HCT116 (cell line): Measurements from ENCODE around the gene PPP1R14B. TPM values are rescaled to one million over a fixed set of nuclear protein-coding genes. Genes with fewer than 3 reads are reported as not detected.
A peak's percentile ranks its signal among the peaks of the same experiment; 100 is the strongest.

ENCODE experiments used
- ATAC-seq: fragments of 200-7000 bp; cut with Tn5 transposase; 2 replicates; pipeline ENCODE4 v1.9.1; 2020; ENCODE audit warnings: mild to moderate bottlenecking, moderate library complexity
- BruUV-seq: library from RNA; stranded (reverse); fragments of 400-500 nt; replicated peaks from 2 replicates; lab custom pipeline; 2021; lab: Mats Ljungman, UMichigan
- CTCF ChIA-PET: fragments of 300-600 bp; sonication (Branson Sonifier 250); formaldehyde crosslinking; loops from one replicate; lab custom pipeline; 2021; ENCODE audit warnings: antibody characterized with exemption; lab: Charles Lee
- POLR2A ChIA-PET: fragments of 300-600, 350-600 bp; sonication (Branson Sonifier 250); formaldehyde crosslinking; loops from one replicate; lab custom pipeline; 2021; ENCODE audit warnings: antibody characterized with exemption; lab: Charles Lee
- RAD21 ChIA-PET, 2 experiments: fragments of 300-600 bp; sonication (Branson Sonifier 250); formaldehyde crosslinking; loops; one replicate each; lab custom pipeline; 2023; ENCODE audit warnings: low total read pairs in 2 of 2; ENCODE audit not compliant: uncharacterized antibody in 2 of 2, unreplicated experiment in 2 of 2, low non-redundant PET in 1 of 2; lab: Charles Lee
- DNase-seq: peaks from one replicate; pipeline ENCODE4 v3.0.0-alpha.2; 2010; ENCODE audit warnings: low read depth, low spot score
- H2AFZ ChIP-seq: fragments of 200-600 bp; shearing (Covaris generic), sonication (generic); 2 replicates; pipeline ENCODE4 v1.6.1; 2017; ENCODE audit warnings: low read depth, mixed run types, mixed read lengths, antibody characterized with exemption, low read length; ENCODE audit not compliant: poor library complexity, severe bottlenecking
- H3K27ac ChIP-seq: 2 replicates; pipeline ENCODE4 v1.5.1; 2012; ENCODE audit warnings: low read depth, low read length
- H3K27me3 ChIP-seq: fragments of 200-600 bp; sonication (generic); 2 replicates; pipeline ENCODE4 v1.6.1; 2016; ENCODE audit warnings: mixed run types, low read length, mixed read lengths; ENCODE audit not compliant: insufficient read depth
- H3K36me3 ChIP-seq, 2 experiments: fragments of 200-500 bp in 1 of 2; fragments of 200-600 bp in 1 of 2; sonication (Bioruptor generic) in 1 of 2; sonication (generic) in 1 of 2; 2 replicates each; pipeline versions ENCODE4 v1.5.1 to v1.6.1; 2014 to 2016; ENCODE audit warnings: low read length in 2 of 2, inconsistent platforms in 1 of 2, mixed read lengths in 1 of 2, mixed run types in 1 of 2; ENCODE audit not compliant: insufficient read depth in 2 of 2, control insufficient read depth in 1 of 2
- H3K4me1 ChIP-seq, 2 experiments: fragments of 200-600 bp in 1 of 2; sonication (generic) in 1 of 2; 2 replicates each; pipeline versions ENCODE4 v1.5.1 to v1.6.1; 2012 to 2017; ENCODE audit warnings: low read length in 2 of 2, inconsistent platforms in 1 of 2, mild to moderate bottlenecking in 1 of 2, mixed read lengths in 1 of 2, mixed run types in 1 of 2, moderate library complexity in 1 of 2; ENCODE audit not compliant: insufficient read depth in 2 of 2, control insufficient read depth in 1 of 2
- H3K4me2 ChIP-seq: fragments of 200-600 bp; sonication (generic); 2 replicates; pipeline ENCODE4 v1.6.1; 2017; ENCODE audit warnings: mixed run types, low read length, mixed read lengths
- H3K4me3 ChIP-seq, 2 experiments: fragments of 200-600 bp in 1 of 2; sonication (generic) in 1 of 2; replicated peaks in 1 of 2; 2 replicates each; pipeline ENCODE4 v1.5.1; 2011 to 2016; ENCODE audit warnings: low read length in 2 of 2, control low read depth in 1 of 2, low read depth in 1 of 2, mild to moderate bottlenecking in 1 of 2, mixed read lengths in 1 of 2, mixed run types in 1 of 2
- H3K79me2 ChIP-seq: fragments of 200-600 bp; sonication (generic); 2 replicates; pipeline ENCODE4 v1.6.1; 2017; ENCODE audit warnings: mild to moderate bottlenecking, mixed run types, low read length, moderate library complexity, mixed read lengths; ENCODE audit not compliant: insufficient read depth
- H3K9ac ChIP-seq: fragments of 200-600 bp; sonication (generic); 2 replicates; pipeline ENCODE4 v1.6.1; 2016; ENCODE audit warnings: low read length, mixed read lengths
- H3K9me2 ChIP-seq: fragments of 200-600 bp; sonication (generic), shearing (Covaris generic); 2 replicates; pipeline ENCODE4 v1.6.1; 2017; ENCODE audit warnings: mixed run types, mild to moderate bottlenecking, moderate library complexity; ENCODE audit not compliant: insufficient read depth
- H3K9me3 ChIP-seq, 2 experiments: fragments of 200-500 bp in 1 of 2; fragments of 200-600 bp in 1 of 2; sonication (Bioruptor generic) in 1 of 2; sonication (generic) in 1 of 2; 2 replicates each; pipeline ENCODE4 v1.6.1; 2014 to 2017; ENCODE audit warnings: low read length in 2 of 2, mixed read lengths in 2 of 2, inconsistent platforms in 1 of 2, low read depth in 1 of 2, mild to moderate bottlenecking in 1 of 2, mixed run types in 1 of 2, moderate library complexity in 1 of 2; ENCODE audit not compliant: control insufficient read depth in 1 of 2, insufficient read depth in 1 of 2
- H4K20me1 ChIP-seq: fragments of 200-600 bp; sonication (generic), shearing (Covaris generic); 2 replicates; pipeline ENCODE4 v1.6.1; 2017; ENCODE audit warnings: mixed run types, mild to moderate bottlenecking, moderate library complexity; ENCODE audit not compliant: insufficient read depth
- ATF3 ChIP-seq: IDR thresholded peaks from 2 replicates; pipeline ENCODE4 v1.6.1; 2012
- CBX3 ChIP-seq: IDR thresholded peaks from 2 replicates; pipeline ENCODE4 v1.6.1; 2012; ENCODE audit warnings: low read depth
- CEBPB ChIP-seq: IDR thresholded peaks from 2 replicates; pipeline ENCODE4 v1.6.1; 2012; ENCODE audit warnings: low read depth
- EGR1 ChIP-seq: IDR thresholded peaks from 2 replicates; pipeline ENCODE4 v1.6.1; 2012; ENCODE audit warnings: low read depth
- EZH2phosphoT487 ChIP-seq: fragments of 200-600 bp; IDR thresholded peaks from 2 replicates; pipeline ENCODE4 v1.6.1; 2018; ENCODE audit warnings: antibody characterized with exemption, borderline replicate concordance
- FOSL1 ChIP-seq: IDR thresholded peaks from 2 replicates; pipeline ENCODE4 v1.6.1; 2012; ENCODE audit warnings: low read depth
- JUND ChIP-seq: IDR thresholded peaks from 2 replicates; pipeline ENCODE4 v1.6.1; 2012
- MAX ChIP-seq: IDR thresholded peaks from 2 replicates; pipeline ENCODE4 v1.6.1; 2012
- POLR2A ChIP-seq: IDR thresholded peaks from 2 replicates; pipeline ENCODE4 v1.7.0; 2011; ENCODE audit warnings: borderline replicate concordance; ENCODE audit not compliant: insufficient read depth, insufficient read length; ENCODE audit errors: extremely low read depth
- POLR2AphosphoS5 ChIP-seq: IDR thresholded peaks from 2 replicates; pipeline ENCODE4 v1.6.1; 2011; ENCODE audit warnings: mild to moderate bottlenecking, low read depth, low read length, moderate library complexity
- RAD21 ChIP-seq: IDR thresholded peaks from 2 replicates; pipeline ENCODE4 v1.6.1; 2012; ENCODE audit warnings: low read depth, mild to moderate bottlenecking
- REST ChIP-seq: IDR thresholded peaks from 2 replicates; pipeline ENCODE4 v1.6.1; 2012; ENCODE audit warnings: low read depth
- SIN3A ChIP-seq: IDR thresholded peaks from 2 replicates; pipeline ENCODE4 v1.6.1; 2012; ENCODE audit warnings: low read depth
- SP1 ChIP-seq: IDR thresholded peaks from 2 replicates; pipeline ENCODE4 v1.6.1; 2012; ENCODE audit warnings: low read depth
- SRF ChIP-seq: IDR thresholded peaks from 2 replicates; pipeline ENCODE4 v1.6.1; 2012; ENCODE audit warnings: low read depth
- YY1 ChIP-seq: IDR thresholded peaks from 2 replicates; pipeline ENCODE4 v1.6.1; 2011; ENCODE audit warnings: low read length, low read depth, moderate library complexity, mild to moderate bottlenecking; ENCODE audit not compliant: insufficient replicate concordance; ENCODE audit errors: extremely low read depth
- ZBTB33 ChIP-seq: IDR thresholded peaks from 2 replicates; pipeline ENCODE4 v1.6.1; 2011; ENCODE audit warnings: mild to moderate bottlenecking, low read length, moderate library complexity; ENCODE audit not compliant: insufficient replicate concordance; ENCODE audit errors: extremely low read depth
- ZNF274 ChIP-seq: fragments of 200-500 bp; sonication (Bioruptor generic); IDR thresholded peaks from 2 replicates; pipeline ENCODE4 v1.6.1; 2014; ENCODE audit warnings: mild to moderate bottlenecking, low read depth, low read length, inconsistent platforms
- intact Hi-C: fragments of 100-400 bp; cut with micrococcal nuclease; formaldehyde crosslinking; loops from 2 replicates; pipeline ENCODE4 v1.10.0; 2022
- total RNA-seq: library from RNA; stranded (reverse); gene quantifications from one replicate; pipeline ENCODE4 v1.2.1, GENCODE V29; 2021; ENCODE audit not compliant: unreplicated experiment

The PPP1R14B gene
- total RNA-seq, 1 experiment from 2014 or later, result 332 TPM

DNA sequence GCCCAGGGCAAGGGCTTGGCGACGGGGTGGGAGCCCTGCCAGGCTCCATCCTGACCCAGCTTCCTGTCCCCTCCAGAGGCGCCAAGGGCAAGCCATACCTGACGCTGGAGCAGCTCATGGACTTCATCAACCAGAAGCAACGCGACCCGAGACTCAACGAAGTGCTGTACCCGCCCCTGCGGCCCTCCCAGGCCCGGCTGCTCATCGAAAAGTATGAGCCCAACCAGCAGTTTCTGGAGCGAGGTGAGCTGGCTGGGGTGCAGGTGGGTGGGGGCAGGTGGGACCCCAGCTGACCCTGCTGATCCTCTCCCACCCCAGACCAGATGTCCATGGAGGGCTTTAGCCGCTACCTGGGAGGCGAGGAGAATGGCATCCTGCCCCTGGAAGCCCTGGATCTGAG is 9.6 kb upstream of the PPP1R14B start:
- H3K4me3 ChIP-seq, result no peak overlapping the region
- no peak for ATAC-seq
- ChIA-PET POLR2A (no interaction called here), RAD21 (no interaction called here), CTCF (interaction anchor here (1.1 kb wide), 1 partner anchor 48 kb away, joined by 3 read pairs; no protein-coding TSS in a partner anchor)
- H3K4me2 ChIP-seq, result no peak overlapping the region; the same call in 1 of the 2 replicates
- peaks cover 27 to 45% of the 10 kb centered on the region in 2 experiments; a peak in 3 of 4 replicates for H3K36me3 ChIP-seq
- no peaks in the 10 kb centered on the region for H3K9me3 ChIP-seq
- intact Hi-C loops, result no loop called here
- no TSS peak for BruUV-seq
- H3K27me3 ChIP-seq, result no peaks in the 10 kb centered on the region
- TF ChIP-seq SRF (no peak), POLR2A (no peak), SP1 (no peak), POLR2AphosphoS5 (no peak), EZH2phosphoT487 (no peak), REST (no peak), RAD21 (no peak), ZBTB33 (no peak), CBX3 (no peak), JUND (no peak), CEBPB (no peak), EGR1 (no peak), ATF3 (no peak), SIN3A (no peak), ZNF274 (no peak), MAX (no peak), YY1 (no peak), FOSL1 (no peak)
- peak overlapping the region; percentile 45; the same call in 1 of the 2 replicates for H3K27ac ChIP-seq
- peaks cover 13 to 30% of the 10 kb centered on the region in 2 experiments for H3K4me1 ChIP-seq
- H2AFZ ChIP-seq, result no peak overlapping the region
- H3K79me2 ChIP-seq, result peaks cover 41% of the 10 kb centered on the region
- no peaks in the 10 kb centered on the region for H3K9me2 ChIP-seq
- H3K9ac ChIP-seq, result no peak overlapping the region
- no peaks in the 10 kb centered on the region for H4K20me1 ChIP-seq
- no peak for DNase-seq
